GM19397 (cell line): Measurements from ENCODE around the gene KCNE1.
"Not testable (repeated sequence)": the region's sequence is repeated elsewhere in the genome, so short reads cannot be mapped to it uniquely, and the experiment has no call there.

Experiments
- ATAC-seq: cut with Tn5 transposase; IDR thresholded peaks from one replicate; pipeline ENCODE4 v1.9.1; 2021; ENCODE audit warnings: mild to moderate bottlenecking, moderate library complexity; ENCODE audit not compliant: unreplicated experiment

The KCNE1 gene

DNA sequence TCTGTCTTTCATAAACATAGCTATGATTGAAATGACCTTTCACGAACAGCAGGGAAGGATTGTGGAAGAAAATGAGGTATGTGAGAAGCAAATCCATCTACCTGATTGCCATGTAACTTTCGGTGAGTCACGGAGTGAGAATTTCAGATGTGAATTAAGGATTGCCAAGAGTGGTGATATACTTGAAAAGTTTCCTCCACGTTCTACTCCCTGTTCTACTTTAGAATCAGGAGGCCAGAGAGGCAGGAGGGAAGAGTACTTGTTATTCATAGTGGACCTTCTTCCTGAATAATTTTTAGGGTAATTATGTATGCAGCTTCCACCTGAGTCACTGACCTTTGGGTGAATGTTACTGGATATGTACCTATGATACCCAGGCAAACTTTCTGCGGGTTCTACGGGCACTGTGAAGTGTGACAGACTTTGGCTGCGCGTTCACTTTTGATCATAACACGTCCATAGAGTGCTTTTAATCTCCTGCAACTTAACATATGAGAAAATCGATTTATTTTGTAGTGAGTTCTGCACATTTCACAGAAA, 2.6 kb upstream of the KCNE1 start:
- ATAC-seq: no peak

DNA sequence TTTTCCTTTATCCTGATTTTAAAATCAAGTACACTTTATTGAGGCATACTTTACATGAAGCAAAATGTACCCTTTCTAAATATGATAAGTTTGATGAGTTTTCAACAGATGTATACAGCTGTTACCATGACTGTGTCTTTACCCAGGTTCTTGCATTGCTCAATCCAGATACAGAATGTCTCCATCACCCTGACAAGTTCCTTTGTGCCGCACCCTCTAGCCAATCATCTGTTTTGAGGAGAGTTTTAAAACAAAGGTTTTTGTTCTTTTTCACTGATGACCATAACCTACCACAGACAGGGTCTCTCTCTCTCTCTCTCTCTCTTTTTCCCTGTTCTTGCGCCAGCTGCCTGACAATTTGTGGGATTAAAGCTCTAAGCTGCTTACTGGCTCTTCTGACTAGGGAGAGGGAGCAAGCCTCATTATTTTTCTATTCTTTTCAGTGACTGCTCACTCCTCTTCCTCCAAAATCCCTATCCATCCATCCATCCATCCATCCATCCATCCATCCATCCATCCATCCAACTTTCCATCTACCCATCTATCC, 1.2 kb upstream of the KCNE1 start:
- ATAC-seq: no peak

DNA sequence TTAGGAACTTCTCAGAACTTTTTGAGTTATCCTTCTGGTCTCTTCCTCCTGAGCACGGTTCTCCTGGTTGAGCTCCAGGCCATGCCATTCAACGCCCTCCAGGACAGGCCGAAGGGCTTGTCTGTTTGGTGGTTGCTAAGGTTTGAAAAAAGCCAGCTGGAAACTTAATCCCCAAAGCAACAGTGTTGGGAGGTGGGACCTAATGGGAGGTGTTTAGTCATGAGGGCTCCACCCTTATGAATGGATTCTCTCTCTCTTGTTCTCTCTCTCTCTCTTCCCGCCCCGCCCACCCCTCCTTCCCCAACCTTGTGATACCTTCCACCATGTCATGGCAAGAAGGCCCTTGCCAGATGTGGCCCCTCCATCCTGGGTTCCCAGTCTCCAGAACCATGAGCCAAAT, 829 bp downstream of the KCNE1 start:
- ATAC-seq: no peak

DNA sequence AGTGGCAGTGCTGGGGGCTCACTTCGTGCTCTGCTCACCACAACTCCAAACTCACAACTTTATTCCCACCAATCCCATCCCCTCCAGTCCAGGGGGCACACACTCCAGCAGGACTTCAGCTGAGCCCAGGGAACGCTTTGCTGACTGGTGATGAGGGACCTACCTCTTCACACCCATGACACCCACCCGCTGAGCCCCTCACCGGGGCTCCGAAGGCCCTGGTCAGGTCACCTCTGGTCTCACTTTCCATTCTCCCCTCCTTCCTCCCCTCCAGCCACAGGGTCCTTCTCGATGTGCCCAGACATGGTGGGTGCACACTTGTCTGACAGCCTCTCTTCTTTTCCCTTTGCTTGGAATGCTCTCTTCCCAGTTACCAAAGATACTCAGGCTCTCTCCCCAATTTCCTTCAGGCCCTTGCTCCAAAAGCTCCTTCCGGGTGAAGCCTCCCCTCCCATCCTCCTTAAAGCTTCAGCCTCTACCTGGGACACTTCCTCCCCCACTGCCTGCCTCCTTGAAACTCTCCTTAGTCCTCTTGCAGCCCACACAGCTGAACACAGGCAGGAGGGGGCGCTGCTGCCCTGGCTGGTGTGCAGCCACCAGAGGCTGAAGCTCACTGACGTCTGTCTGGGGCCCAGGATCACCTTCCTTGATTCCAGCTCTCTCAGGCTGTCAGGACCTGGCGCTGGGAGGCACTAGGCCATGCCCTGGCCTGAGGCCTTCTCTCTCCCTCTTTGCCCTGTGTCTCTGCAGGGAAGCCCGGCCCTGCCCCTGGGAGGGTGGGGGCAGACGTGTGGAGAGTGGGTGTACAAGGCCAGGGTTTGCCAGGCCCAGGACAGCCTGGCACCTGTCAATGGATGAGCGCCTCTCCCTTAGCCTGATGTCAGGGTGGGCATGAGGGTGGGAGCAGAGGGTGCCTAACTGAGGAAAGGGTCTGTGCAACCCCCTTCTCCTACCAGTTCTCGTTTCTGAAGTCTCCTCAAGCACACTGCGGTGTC, 1.6 kb downstream of the KCNE1 start:
- ATAC-seq: no peak

DNA sequence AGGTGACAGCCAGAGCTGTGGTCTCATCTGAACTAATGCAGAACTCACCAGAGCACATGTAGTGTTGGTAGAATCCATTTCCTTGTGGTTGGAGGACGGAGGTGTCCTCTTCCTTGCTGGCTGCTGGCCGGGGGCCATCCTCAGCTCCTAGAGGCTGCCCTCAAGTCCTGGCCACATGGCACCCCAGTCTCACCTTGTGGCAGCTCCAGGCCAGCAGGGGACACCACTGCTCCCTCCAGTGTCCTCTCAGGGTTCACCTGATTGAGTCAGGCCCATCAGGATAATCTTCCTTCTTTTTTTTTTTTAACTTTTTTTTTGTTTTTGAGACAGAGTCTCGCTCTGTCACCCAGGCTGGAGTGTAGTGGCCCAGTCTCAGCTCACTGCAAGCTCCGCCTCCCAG, 2.9 kb downstream of the KCNE1 start:
- no peak for ATAC-seq

DNA sequence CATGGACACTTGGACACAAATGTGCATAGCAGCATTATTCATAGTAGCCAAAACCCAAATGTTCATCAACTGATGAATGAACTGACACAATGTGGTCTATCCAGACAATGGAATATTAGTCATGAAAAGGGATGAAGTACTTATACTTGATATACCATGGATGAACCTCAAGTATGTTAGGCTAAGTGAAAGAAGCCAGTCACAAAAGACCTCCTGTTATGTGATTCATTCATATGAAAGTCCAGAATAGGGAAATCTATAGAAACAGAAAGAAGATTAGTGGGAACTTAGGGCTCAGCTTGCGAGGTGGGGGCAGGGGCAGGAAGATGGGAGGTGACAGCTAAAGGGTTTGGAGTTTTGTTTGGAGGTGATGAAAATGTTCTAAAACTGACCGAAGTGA, 7.4 kb downstream of the KCNE1 start:
- ATAC-seq: no peak

DNA sequence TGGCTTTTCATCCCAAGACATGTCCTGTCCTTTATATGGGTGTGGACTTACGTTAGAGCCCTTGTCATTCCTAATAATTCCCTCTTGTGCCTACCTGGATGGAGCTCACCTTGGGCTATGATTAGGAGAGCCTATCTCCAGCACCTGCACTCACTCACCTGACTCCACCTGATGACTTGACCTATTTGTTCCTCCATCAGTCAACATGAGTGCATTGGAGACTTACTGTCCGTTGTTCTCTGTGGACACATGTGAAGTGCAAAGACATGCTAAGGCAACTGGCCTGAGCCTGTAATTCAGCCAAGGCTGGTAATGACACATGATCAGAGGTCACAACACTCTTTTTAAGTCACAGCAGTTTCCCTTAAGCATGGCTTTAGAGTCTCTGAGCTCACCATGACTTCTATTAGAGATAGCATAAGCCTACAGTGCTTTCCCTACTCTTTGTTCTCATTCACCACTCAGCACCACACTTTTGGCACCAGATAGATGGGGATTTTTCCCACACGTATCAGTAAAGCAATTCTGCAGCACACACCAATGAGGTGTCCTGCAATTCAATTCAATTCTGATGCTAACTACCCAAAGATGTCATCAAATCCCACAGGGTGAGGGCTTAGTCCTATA, 9.4 kb downstream of the KCNE1 start:
- no peak for ATAC-seq

DNA sequence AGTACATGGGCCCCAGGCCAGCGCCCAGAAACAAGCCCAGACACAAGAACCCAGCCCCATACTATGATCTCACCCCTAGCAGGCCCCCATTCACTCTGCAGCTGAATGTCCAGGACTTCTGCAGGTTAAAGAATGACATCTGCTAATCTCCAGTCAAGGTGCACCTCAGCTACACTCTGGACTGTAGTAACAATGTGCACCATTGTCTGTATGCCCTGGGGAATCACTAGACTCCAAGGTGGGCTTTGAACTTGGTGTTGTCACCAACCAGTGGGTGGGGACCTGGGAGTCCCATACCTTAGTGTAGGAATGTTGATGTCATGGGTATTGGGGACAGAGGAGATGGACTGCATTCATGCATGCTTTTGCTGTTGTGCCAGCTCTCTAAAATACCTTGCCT, 10.3 kb downstream of the KCNE1 start:
- ATAC-seq: no peak

DNA sequence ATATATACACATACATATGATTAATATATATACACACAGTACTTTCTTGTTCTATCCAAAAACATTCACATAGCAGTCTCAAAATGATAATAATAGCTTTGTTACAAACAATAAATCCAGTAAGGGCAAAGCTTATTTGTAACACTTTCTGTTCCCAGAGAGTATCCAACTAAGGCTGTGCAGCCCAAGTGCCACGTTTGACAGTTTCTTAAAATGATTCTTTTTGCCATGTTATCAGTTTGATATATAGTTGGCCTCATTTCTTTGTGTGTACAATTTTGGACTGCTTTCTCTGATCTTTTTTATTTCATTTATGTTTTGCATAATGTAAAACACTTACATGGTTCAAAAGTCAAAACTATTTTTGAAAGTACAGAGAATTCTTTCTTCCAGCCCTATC, 11.8 kb downstream of the KCNE1 start:
- no peak for ATAC-seq

DNA sequence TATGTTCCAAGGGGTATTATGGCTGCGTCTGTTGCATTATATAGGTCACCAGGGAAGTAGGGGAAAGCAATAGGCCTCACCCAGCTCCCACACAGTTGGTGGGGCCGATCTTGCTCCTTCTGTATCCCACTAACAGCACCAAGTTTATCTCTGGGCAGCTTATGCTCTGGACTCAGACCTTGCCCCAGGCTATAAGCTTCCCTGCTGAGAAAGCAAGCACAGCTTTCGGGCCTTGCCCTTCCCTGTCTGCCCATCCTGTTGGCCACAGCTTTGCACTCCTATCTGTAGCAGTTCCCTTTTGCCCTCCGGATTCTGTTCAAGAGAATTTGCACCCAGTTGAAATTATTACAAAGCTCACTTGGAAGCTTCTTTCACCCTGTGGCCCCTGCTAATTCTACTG, 12.9 kb downstream of the KCNE1 start:
- no peak for ATAC-seq

DNA sequence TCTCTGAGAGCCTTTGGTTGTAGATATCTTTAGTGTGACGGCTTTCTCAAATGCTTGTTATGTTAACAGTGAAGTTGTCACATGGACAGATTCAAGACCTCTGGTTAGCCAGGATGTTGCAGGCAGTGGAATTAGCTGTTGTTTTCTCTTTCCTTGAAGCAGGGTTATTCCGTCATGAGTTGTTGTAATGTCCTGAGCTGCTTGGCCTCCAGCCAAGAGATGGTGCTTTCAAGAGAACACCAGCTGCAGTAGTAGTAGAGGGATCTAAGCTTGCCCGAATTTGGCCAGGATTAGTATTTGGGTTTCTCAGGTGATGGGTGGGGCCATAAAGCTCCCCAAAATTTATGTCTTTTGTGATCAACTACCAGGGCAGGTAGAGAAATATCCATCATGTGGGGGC, 13.4 kb downstream of the KCNE1 start:
- ATAC-seq: no peak

DNA sequence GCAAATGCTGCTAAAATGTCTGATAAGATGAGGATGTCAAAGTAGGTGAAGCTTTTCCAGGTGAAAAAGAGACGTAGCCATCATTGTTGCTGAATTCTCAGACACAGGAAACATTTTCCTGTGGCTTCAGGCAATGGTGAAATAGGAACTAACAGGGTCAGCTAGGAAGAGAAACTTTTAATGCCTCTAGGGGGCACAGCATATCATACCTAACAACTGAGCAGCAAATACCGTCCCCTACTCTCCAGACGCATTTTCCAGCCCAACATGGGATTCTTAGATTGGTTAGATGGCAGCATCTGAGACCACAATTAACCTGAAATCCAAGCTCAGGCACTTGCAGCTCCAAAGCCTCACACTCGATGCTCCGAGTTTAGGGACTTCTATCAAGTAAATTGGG, 28.2 kb downstream of the KCNE1 start:
- not testable (repeated sequence) for ATAC-seq

DNA sequence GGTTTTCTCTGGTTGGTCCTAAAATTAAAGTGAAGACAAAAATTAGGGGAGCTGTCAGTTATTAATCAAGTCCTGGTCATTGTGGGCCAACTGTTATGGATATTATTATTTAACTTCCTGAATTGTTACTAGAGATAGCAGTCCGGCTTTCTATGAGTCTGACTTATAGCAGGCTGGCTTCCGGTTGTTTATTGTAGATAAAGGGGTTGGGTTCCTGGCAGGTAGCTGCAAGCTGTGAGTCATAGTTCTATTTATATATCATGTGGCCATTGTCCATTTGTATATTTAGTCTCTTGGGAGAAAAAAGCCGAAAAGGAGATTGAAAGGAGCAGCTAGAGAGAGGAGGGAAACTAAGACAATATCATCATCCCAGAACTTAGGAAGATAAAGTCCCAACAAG, 28.6 kb downstream of the KCNE1 start:
- not testable (repeated sequence) for ATAC-seq

DNA sequence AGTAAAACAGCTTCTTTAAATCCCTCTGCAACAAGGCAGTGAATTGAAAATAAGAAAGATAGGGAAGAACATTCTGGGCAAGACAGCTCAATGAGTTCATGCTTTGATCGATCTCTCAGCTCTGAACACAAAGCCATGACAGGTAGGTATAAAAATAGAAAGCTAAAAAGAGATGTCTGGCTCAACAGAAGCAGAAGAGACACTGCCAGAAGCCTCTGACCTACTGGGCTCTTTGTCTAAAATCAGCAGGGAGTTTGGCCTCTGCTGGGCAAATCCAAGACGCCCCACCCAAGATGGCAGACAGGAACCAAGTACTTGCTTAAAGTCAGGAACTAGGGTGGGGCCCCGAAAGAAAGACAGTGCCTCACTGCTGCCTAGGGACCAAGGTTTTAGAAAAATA, 44.7 kb downstream of the KCNE1 start:
- ATAC-seq: not testable (repeated sequence)

DNA sequence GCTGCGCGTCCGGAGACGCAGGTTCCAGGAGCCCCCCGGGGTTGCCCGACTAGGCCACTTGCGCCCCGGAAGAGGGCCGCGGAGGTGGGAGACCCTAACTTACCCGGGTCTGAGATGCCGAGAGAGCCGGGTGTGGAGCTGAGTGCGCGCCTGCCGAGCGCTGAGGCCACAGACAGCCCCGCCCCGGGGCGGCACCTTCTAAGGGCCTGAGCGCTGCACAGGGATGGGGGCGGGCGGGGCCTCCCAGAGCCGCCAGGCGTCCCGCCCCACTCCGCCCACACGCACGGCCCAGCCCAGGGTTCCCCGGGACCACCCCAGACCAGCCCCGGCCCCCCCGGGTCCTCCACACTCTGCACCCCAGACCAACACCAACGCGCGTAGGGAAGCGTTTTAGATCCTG, 52.6 kb downstream of the KCNE1 start:
- ATAC-seq: not testable (repeated sequence)

DNA sequence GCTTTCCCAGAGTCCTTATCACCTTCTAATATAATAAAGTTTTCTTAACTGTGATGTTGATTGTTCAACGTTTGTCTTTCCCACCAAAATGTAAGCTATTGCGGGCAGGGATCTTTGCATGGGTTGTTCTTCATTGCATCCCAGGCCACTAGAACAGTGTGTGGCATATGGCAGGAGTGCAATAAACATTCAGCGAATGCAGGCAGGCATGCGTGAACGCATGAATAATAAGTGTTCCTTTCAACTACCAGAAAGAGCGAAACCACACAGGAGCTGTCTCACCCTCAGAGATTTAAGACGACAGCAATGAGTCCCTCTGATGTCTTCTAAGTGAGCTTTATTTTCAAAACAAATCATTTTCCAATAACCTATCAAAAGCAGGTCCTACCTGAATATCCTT, 53.7 kb downstream of the KCNE1 start:
- not testable (repeated sequence) for ATAC-seq

DNA sequence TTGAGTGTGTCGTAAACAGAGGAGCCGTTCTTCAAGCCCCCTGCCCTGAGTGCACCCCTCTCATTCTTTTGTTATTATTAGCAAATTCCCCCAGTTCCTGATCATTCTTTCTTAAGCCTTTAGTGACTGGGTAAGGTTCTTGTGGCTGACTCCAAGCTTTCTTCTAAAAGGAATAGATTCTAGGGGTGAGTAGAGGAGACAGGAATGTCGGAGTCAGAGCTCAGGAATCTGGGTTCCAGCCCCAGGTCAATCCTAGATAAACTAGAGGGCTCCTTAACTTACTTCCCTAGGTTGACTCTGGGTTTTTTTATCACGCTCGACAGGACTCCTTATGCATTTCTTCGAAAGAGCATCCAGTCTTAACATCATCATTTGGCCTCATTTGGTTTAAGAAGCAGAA, 55.8 kb downstream of the KCNE1 start:
- ATAC-seq: not testable (repeated sequence)

DNA sequence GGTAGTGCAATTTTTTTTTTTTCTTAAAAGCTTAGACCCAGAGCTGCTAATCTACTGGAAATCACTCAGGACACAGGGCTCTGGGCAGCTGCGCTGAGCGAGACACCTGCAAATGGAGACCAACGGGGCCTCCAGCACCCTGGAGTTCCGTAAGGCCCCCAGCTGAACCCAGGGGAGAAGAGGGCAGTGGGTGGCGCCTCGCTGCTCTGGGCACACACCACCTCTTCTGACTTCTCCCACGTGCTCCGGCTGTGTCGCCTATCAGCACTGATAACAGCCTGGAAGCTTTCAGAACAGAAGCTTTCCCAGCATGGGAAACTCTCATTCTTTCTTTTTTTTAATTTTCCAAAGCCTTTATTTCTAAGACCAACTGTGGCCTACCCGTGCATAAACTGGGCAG, 56.4 kb downstream of the KCNE1 start:
- not testable (repeated sequence) for ATAC-seq

DNA sequence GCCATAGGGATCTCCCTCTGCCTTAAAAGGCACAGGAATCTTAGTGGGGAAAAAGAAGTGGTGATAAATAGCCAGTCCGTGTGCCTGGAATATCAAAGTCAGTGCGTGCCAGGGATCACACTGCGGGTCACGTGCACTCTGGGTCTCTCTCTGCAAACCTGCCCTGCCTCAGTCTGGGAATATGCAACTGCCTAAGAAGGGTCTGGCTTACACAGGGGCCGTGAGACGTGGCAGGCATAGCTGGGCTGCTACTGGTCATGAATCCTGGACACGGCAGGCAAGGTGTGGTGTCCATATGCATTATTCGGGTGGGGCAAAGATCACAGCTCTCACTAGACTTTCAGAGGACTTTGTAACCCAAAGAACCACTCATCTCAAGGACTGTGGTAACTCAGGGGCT, 65.0 kb downstream of the KCNE1 start:
- not testable (repeated sequence) for ATAC-seq

DNA sequence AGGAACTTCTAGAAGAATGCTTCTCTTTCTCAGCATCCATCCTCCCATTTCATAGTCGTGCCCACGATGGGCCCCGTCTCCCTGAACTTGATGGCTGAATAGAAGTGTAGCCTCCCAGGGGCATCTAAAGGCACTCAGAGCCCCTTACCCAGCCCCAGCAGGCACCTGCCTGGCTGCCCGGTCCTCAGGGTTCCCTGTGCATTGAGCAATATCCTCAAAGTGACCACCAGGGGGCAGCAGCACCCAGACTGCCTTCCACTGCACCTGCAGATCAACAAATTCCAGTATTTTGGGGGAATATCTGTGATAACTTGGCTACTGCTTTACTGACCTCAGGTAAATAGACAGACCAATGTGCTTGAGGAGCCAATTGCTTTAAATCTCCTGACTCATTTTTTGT, 68.5 kb downstream of the KCNE1 start:
- ATAC-seq: not testable (repeated sequence)

DNA sequence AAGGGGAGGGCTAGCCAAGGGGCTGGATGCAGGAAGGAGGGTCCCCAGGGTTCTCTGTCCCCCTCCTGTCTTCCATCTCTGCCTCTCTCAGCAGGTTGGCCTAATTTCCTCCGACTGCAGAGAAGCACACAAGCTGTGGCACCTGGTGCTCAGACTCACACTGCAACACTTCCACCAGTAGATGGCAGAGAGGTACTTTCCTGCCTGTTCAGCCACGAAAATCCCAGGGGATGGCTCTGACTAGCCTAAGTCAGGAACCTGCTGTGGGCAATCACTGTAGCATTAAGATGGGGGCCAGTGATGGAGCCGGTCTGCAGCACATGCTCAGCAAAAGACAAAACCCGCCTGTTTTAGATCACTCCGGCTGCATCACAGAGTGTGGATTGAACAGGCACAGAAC, 82.3 kb downstream of the KCNE1 start:
- ATAC-seq: not testable (repeated sequence)

DNA sequence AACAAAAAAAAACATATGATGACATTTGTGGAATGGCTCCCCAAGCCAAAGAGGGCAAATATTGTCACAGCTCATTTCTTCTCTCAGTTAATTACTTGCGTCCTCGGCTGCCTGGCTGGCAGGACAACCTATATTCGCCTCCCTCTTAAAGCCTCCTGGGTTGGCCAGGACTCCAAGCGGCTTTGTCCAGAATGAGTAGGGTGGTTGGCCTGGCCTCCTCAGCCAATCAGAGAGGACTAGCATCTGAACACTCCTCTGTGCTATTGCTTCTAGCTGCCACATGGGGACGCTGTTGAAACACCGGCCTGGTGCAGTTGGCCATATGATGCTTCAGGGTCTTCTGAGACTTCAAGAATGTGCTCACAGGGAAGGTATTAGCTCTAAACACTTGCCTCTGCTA, 83.6 kb downstream of the KCNE1 start:
- ATAC-seq: not testable (repeated sequence)
